BLaER1 treated with 17β-estradiol and CSF1 and Interleukin-3, amounts not matched to agents 10 nM and 100 nM (cell line): ENCODE data around the gene CHURC1.

ENCODE experiments used
- H3K27ac ChIP-seq, 11 experiments: shearing (Covaris generic); formaldehyde crosslinking; 2 replicates each; pipeline ENCODE4 v1.8.1; 2022
- H3K27me3 ChIP-seq, 11 experiments: shearing (Covaris generic); formaldehyde crosslinking; 2 replicates each; pipeline ENCODE4 v1.8.1; 2022
- H3K36me3 ChIP-seq, 11 experiments: shearing (Covaris generic); formaldehyde crosslinking; 2 replicates each; pipeline ENCODE4 v1.8.1; 2022
- H3K4me1 ChIP-seq, 10 experiments: shearing (Covaris generic); formaldehyde crosslinking; 2 replicates each; pipeline ENCODE4 v1.8.1; 2022
- H3K4me2 ChIP-seq, 11 experiments: shearing (Covaris generic); formaldehyde crosslinking; 2 replicates each; pipeline ENCODE4 v1.8.1; 2022
- H3K4me3 ChIP-seq, 10 experiments: shearing (Covaris generic); formaldehyde crosslinking; 2 replicates each; pipeline ENCODE4 v1.8.1; 2022
- H3K9ac ChIP-seq, 11 experiments: shearing (Covaris generic); formaldehyde crosslinking; 2 replicates each; pipeline ENCODE4 v1.8.1; 2022
- H3K9me3 ChIP-seq, 11 experiments: shearing (Covaris generic); formaldehyde crosslinking; replicated peaks in 1 of 11; 2 replicates each; pipeline ENCODE4 v1.8.1; 2022
- H4K20me1 ChIP-seq, 11 experiments: shearing (Covaris generic); formaldehyde crosslinking; 2 replicates each; pipeline ENCODE4 v1.8.1; 2022
- Cebpa-rat ChIP-seq, 11 experiments: shearing (Covaris generic); IDR thresholded peaks; 2 replicates each; pipeline ENCODE4 v1.8.1; 2022

The CHURC1 gene

GRCh38 chr14:64919215-64919614 is 5.0 kb downstream of the CHURC1 start:
- H3K4me2 ChIP-seq = no peak overlapping the region
- TF ChIP-seq Cebpa-rat (IDR thresholded peaks at IDR 0.05) = no peak
- no peak overlapping the region for H3K9ac ChIP-seq

GRCh38 chr14:64919618-64920017 is 5.4 kb downstream of the CHURC1 start:
- Histone ChIP-seq H3K4me3 (no peak overlapping the region), H3K4me2 (no peak overlapping the region), H3K9me3 (peaks cover 0 to 14% (median 9%) of the 10 kb centered on the region in 11 experiments; a peak in 14 of 22 replicates), H3K27me3 (no peaks in the 10 kb centered on the region), H3K36me3 (peaks cover 16 to 64% (median 39%) of the 10 kb centered on the region in 11 experiments), H3K27ac (no peak overlapping the region), H4K20me1 (peaks cover 14 to 85% (median 30%) of the 10 kb centered on the region in 11 experiments; a peak in 18 of 22 replicates), H3K4me1 (peaks cover 11 to 35% (median 13%) of the 10 kb centered on the region in 10 experiments), H3K9ac (no peak overlapping the region)
- TF ChIP-seq Cebpa-rat (IDR thresholded peaks at IDR 0.05) = no peak

More at GRCh38 chr14:64919215-64919614, 5.0 kb downstream of the CHURC1 start:
- Histone ChIP-seq H3K4me3 (no peak overlapping the region), H4K20me1 (peaks cover 14 to 81% (median 27%) of the 10 kb centered on the region in 11 experiments; a peak in 18 of 22 replicates), H3K27ac (no peak overlapping the region), H3K36me3 (peaks cover 12 to 60% (median 35%) of the 10 kb centered on the region in 11 experiments), H3K4me1 (peaks cover 11 to 35% (median 13%) of the 10 kb centered on the region in 10 experiments), H3K9me3 (peaks cover 0 to 14% (median 9%) of the 10 kb centered on the region in 11 experiments; a peak in 14 of 22 replicates), H3K27me3 (no peaks in the 10 kb centered on the region)

- Histone ChIP-seq H3K36me3 (peaks cover 24 to 71% (median 48%) of the 10 kb centered on the region in 11 experiments), H3K9ac (no peak overlapping the region), H3K27me3 (no peaks in the 10 kb centered on the region), H3K4me3 (no peak overlapping the region), H3K9me3 (peaks cover 0 to 11% (median 7%) of the 10 kb centered on the region in 11 experiments; a peak in 14 of 22 replicates), H4K20me1 (peaks cover 14 to 94% (median 30%) of the 10 kb centered on the region in 11 experiments; a peak in 18 of 22 replicates), H3K4me1 (peaks cover 6 to 29% (median 7%) of the 10 kb centered on the region in 10 experiments), H3K4me2 (no peak overlapping the region), H3K27ac (no peak overlapping the region)
- no peak for TF ChIP-seq Cebpa-rat (IDR thresholded peaks at IDR 0.05)
Observed at GRCh38 chr14:64920465-64920864, 6.2 kb downstream of the CHURC1 start.

- no peak for TF ChIP-seq Cebpa-rat (IDR thresholded peaks at IDR 0.05)
- H3K36me3 ChIP-seq = peaks cover 47 to 88% (median 57%) of the 10 kb centered on the region in 11 experiments
Observed at GRCh38 chr14:64923015-64923414, 8.8 kb downstream of the CHURC1 start.

GRCh38 chr14:64926398-64926995 is 12.2 kb downstream of the CHURC1 start:
- no peaks in the 10 kb centered on the region; a peak in 1 of 22 replicates for H3K9me3 ChIP-seq
- H3K27me3 ChIP-seq = no peaks in the 10 kb centered on the region
- TF ChIP-seq Cebpa-rat (IDR thresholded peaks at IDR 0.05) = no peak
- H4K20me1 ChIP-seq = peaks cover 15 to 97% (median 29%) of the 10 kb centered on the region in 11 experiments; a peak in 17 of 22 replicates
- peak overlapping the region in 1 of 11 experiments; percentile 1; a peak in 1 of 22 replicates for H3K9ac ChIP-seq
- H3K36me3 ChIP-seq = peaks cover 70 to 96% (median 79%) of the 10 kb centered on the region in 11 experiments
- no peak overlapping the region for H3K4me2 ChIP-seq
- H3K4me3 ChIP-seq = no peak overlapping the region
- H3K27ac ChIP-seq = peak overlapping the region in 1 of 11 experiments; percentile 20; a peak in 1 of 22 replicates
- peaks cover 10 to 29% (median 21%) of the 10 kb centered on the region in 10 experiments for H3K4me1 ChIP-seq

More at GRCh38 chr14:64923015-64923414, 8.8 kb downstream of the CHURC1 start:
- Histone ChIP-seq H3K4me2 (no peak overlapping the region), H3K9ac (no peak overlapping the region), H3K27me3 (no peaks in the 10 kb centered on the region), H4K20me1 (peaks cover 16 to 97% (median 30%) of the 10 kb centered on the region in 11 experiments; a peak in 18 of 22 replicates), H3K9me3 (no peaks in the 10 kb centered on the region), H3K27ac (no peak overlapping the region), H3K4me1 (peaks cover 4 to 24% (median 10%) of the 10 kb centered on the region in 10 experiments), H3K4me3 (no peak overlapping the region)

- H3K4me1 ChIP-seq = peaks cover 10 to 29% (median 21%) of the 10 kb centered on the region in 10 experiments
- no peaks in the 10 kb centered on the region; a peak in 1 of 22 replicates for H3K9me3 ChIP-seq
- peak overlapping the region in 1 of 11 experiments; percentile 1; a peak in 1 of 22 replicates for H3K9ac ChIP-seq
- no peak for TF ChIP-seq Cebpa-rat (IDR thresholded peaks at IDR 0.05)
- H3K27ac ChIP-seq = peak overlapping the region in 1 of 11 experiments; percentile 20; a peak in 1 of 22 replicates
- no peak overlapping the region for H3K4me3 ChIP-seq
- no peaks in the 10 kb centered on the region for H3K27me3 ChIP-seq
- no peak overlapping the region for H3K4me2 ChIP-seq
- peaks cover 75 to 97% (median 84%) of the 10 kb centered on the region in 11 experiments for H3K36me3 ChIP-seq
- H4K20me1 ChIP-seq = peaks cover 9 to 96% (median 25%) of the 10 kb centered on the region in 11 experiments; a peak in 17 of 22 replicates
Observed at GRCh38 chr14:64927031-64927430, 12.8 kb downstream of the CHURC1 start.

GRCh38 chr14:64928239-64929013 is 14.2 kb downstream of the CHURC1 start:
- H3K27me3 ChIP-seq = no peaks in the 10 kb centered on the region
- peak overlapping the region; percentile 4 to 80 (median 68); a peak in 21 of 22 replicates for H3K4me2 ChIP-seq
- H3K4me3 ChIP-seq = peak overlapping the region in 2 of 10 experiments; percentile 29 to 43; a peak in 2 of 20 replicates
- H3K27ac ChIP-seq = peak overlapping the region in 5 of 11 experiments; percentile 9 to 53 (median 14); a peak in 5 of 22 replicates
- no peak for TF ChIP-seq Cebpa-rat (IDR thresholded peaks at IDR 0.05)
- H3K9ac ChIP-seq = peak overlapping the region in 1 of 11 experiments; percentile 12; a peak in 1 of 22 replicates
- peaks cover 0 to 92% (median 16%) of the 10 kb centered on the region in 11 experiments; a peak in 11 of 22 replicates for H4K20me1 ChIP-seq
- peaks cover 89 to 98% (median 96%) of the 10 kb centered on the region in 11 experiments for H3K36me3 ChIP-seq
- H3K4me1 ChIP-seq = peaks cover 10 to 29% (median 21%) of the 10 kb centered on the region in 10 experiments
- no peaks in the 10 kb centered on the region; a peak in 1 of 22 replicates for H3K9me3 ChIP-seq

GRCh38 chr14:64929014-64929359 is 14.7 kb downstream of the CHURC1 start:
- Histone ChIP-seq H4K20me1 (peaks cover 0 to 91% (median 19%) of the 10 kb centered on the region in 11 experiments; a peak in 11 of 22 replicates), H3K27ac (peak overlapping the region in 4 of 11 experiments; percentile 9 to 53 (median 31); a peak in 2 of 22 replicates), H3K4me3 (no peak overlapping the region), H3K27me3 (no peaks in the 10 kb centered on the region), H3K9me3 (no peaks in the 10 kb centered on the region; a peak in 1 of 22 replicates), H3K9ac (peak overlapping the region in 1 of 11 experiments; percentile 12; a peak in 1 of 22 replicates), H3K36me3 (peaks cover 91 to 99% (median 98%) of the 10 kb centered on the region in 11 experiments), H3K4me1 (peaks cover 10 to 29% (median 21%) of the 10 kb centered on the region in 10 experiments), H3K4me2 (peak overlapping the region in 8 of 11 experiments; percentile 60 to 80 (median 71); a peak in 12 of 22 replicates)
- no peak for TF ChIP-seq Cebpa-rat (IDR thresholded peaks at IDR 0.05)
